ENCODE measurements around the gene TIAM2. TPM values are rescaled to one million over a fixed set of nuclear protein-coding genes. Genes with fewer than 3 reads are reported as not detected.
"Not testable (repeated sequence)": the region's sequence is repeated elsewhere in the genome, so short reads cannot be mapped to it uniquely, and the experiment has no call there.

TIAM2 gene
- total RNA-seq, 2 experiments from 2014 or later: 19.2 to 21.1 TPM

DNA sequence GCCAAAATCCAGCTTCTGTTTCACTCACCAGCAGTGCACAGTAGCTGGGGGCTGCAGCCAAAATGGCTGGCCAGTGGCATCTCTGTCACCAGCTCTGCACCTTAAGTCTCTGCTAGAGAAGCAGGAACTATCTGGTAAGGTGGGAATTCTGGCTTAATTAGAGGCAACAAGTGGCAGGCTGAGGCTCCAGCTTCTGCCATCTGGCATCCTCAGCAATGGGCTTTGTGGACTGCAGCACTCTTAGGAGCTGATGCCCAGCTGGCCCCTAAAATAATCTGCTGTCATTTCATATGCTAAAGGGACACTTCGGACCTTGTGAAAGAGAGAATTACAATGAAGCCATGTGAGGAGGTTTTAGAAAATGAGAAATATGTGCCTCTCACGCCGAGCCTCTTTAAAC is 264.1 kb downstream of the TIAM2 start:
- CTCF ChIA-PET: interaction anchor here (1.6 kb wide), 1 partner anchor 11 kb away, joined by 5 read pairs; no protein-coding TSS in a partner anchor
- POLR2A ChIA-PET: no interaction called here

DNA sequence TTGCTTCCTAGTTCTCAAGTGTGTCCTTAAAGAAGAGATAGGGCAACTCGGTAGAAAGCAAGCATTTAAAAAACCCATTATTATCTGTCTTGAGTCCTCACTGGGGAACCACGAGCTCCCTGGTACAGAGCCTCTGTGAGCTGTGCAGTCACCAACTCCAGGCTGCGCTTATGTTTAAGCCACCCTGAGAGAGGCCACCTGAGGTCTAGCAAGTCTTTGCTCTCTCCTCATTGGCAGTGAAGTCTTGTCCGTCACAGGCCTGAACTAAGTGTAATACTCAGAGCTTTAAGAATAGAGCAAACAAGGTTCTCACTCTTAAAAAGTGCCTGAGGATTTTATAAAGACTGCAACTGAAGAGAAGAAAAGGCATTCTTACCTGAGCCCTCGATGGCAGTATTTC is 264.8 kb downstream of the TIAM2 start:
- CTCF ChIA-PET: no interaction called here
- POLR2A ChIA-PET: interaction anchor here (0.7 kb wide), 1 partner anchor 17 kb away, joined by 3 read pairs; no protein-coding TSS in a partner anchor

DNA sequence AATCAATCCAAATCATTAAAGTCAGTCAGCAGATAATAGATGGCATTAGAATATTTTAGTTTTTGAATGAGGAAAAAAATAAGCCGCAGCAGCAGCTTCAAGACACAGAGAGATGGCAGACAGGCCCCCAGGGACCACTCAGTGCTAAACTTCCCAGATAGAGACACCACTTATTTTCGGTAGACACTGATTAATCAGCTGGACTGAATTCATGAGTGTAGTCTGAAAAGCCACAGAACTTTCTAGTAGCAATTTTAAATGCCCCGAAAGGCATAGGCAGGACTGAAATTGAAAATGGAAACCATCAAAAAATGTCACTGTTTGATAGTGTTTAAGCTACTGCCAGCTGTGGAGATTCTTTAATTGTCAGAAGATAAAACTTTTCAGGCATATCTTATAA is 265.6 kb downstream of the TIAM2 start:
- ChIA-PET CTCF (no interaction called here), POLR2A (no interaction called here)

DNA sequence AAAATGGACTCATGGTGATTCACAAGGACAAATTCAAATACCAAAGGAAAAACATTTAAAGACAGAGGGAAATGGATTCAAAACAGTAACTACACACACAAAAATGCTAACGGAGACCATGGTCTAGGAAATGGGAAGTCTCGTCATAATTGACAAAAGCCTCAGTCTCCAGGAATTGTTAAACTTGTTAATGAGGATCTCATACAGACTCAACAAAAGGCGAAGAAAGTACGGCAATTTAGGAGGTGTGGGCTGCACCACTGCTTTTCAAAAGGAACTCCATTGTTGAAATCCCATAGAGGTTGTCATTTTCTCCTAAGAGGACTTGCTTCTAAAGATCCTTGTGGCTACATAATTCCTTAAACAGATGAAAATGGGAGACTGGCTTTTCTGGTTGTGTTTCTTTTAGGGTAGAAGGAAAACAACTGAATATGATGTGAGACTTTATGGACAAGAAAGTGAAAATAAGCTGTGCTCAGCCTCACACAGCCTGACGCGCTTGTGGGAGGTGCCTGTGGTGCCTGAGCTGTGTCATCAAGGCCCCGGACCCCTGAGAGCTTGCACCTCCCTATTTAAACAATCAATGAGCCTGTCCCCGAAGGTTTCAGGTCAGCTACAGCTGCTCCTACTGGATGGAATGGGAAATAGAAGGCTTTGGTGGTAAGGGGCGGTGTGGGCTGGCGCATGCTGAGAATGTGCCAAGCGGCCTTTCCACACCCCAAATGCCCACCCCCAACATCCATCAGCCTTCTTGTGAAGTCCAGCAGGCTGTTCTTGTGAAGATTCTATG is 266.2 kb downstream of the TIAM2 start:
- ChIA-PET POLR2A (no interaction called here), CTCF (no interaction called here)

DNA sequence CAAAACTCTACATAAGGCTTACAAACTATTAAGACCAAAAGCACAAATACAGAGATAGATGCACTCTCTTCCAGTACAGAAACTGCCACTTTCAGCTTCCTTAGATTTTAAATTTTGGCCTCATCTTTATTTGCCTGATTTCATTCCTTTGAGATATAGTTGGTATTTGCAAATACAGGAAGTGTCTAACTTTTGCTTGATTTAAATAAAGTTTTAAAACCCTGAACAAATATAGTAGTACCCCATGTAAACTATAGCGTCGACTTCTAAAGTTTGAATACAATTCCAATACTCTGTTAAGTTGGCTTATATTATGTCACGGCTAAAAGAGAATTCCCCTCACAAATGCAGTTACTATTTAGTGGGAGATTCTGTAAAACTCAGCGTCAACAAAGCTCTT is 267.5 kb downstream of the TIAM2 start:
- ChIA-PET POLR2A (no interaction called here), CTCF (no interaction called here)

DNA sequence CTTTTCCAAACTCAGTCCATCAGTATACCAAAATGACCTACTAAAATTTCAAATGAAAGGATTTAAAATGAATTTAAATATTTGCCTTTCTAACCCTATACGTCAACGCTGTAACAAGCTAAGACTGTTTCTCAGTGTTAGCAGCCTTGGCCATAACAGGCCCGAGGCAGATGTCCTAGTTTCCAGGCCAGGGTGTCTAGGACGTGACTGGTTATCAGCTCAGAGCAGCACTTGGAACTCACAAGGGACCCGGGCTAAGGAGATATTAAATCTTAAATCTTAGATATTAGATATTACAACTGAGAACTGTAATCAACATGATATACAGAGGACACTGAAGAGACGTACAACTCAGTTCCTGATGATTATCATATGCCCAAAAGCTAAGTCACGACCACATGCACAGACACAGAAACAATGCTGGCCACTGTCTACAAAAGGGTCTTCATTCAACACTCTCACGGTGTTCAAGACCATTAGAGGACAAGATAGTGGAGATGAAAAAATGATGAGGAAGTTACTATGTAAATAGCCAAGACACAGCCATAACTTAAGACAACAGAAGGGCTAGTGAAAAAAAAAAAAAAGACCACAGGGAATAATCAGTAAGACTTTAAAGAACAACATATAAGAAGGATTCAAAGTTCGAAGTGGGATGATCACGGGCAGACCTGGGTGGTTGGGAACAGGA is 268.4 kb downstream of the TIAM2 start, which contains the start of gene CLDN20:
Gene CLDN20 (plus strand): TSS at position 641 of the 691 bp plus-strand sequence. CDS start 11,707 bp downstream, outside the sequence.
- ChIA-PET POLR2A (no interaction called here), CTCF (no interaction called here)

DNA sequence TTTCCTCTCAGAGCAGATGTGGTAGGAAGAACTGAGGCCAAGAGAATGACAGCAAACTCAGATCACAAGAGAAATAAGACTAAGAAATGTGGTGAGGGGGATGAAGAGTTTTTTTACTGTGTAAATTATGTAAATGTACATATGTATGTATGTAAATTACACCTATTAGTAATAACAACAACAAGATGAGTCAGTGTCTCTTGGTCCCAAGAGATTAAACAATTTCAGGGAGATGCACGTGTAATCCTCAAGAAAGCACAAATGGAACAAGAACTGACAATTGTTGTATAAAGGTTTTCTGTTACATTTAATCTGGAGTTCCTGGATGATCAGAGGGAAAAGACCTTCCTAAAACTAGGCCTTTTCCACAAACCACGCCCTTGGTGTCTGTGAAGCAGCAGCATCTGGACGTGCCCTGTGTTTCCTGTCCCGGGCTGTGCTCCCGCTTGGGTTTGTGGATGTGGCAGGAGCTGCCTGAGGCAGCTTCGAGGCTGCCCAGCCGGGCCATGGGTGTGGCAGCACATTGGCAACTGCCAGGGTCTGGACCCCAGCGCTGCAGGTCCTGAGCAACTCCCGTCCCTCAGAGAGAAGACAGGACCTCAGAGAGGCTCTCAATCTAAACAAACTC is 269.7 kb downstream of the TIAM2 start:
- ChIA-PET POLR2A (no interaction called here), CTCF (no interaction called here)

DNA sequence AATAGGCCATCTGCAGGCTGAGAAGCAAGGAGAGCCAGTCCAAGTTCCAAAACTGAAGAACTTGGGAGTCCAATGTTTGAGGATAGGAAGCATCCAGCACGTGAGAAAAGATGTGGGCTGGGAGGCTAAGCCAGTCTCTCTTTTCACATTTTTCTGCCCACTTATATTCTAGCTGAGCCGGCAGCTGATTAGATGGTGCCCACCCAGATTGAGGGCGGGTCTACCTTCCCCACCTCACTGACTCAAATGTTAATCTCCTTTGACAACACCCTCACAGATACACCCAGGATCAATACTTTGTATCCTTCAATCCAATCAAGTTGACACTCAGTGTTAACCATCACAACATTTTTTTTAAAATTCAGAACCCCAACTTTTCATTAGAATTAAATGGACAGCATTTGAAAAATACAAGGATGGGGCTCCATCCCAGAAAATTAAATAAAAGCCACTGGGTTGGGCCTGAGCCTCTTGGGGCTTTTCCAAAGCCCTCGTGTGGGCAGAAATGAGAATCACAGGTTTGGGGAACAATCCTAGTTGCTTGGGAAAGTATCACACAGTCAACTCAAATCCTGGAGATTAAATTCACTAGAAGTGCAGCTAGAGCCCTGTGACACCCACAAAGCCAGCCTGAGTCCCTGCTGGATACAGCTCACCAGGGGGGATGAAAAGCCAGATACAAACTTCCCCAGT is 270.9 kb downstream of the TIAM2 start:
- CTCF ChIA-PET: interaction anchor here (0.6 to 1.3 kb wide), 2 partner anchors 15 to 233 kb away, joined by 3 to 4 read pairs; no protein-coding TSS in a partner anchor

DNA sequence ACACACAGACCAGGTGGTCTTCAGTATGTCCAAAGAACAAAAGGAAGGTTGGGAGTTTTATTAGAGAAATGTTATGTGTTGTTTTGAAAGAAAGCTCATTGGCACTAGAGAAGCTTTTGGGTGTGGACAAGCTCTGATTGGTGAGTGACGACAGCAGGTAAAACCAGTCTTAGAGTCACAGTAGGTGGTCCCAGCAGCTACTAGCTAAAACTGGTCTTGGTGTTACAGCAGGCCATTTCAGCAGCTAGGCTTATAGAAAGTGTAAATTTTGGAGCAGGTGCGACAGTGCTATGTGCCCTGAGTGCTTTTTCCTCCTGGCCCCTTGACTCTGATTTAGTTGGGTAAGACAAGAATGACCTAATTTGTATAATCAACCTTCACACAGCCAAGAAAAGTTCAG is 272.3 kb downstream of the TIAM2 start:
- CTCF ChIA-PET: interaction anchor here (0.9 to 1.3 kb wide), 2 partner anchors 13 to 16 kb away, joined by 4 read pairs; no protein-coding TSS in a partner anchor
- POLR2A ChIA-PET: no interaction called here

More for the DNA sequence above, 270.9 kb downstream of the TIAM2 start:
- POLR2A ChIA-PET: no interaction called here

DNA sequence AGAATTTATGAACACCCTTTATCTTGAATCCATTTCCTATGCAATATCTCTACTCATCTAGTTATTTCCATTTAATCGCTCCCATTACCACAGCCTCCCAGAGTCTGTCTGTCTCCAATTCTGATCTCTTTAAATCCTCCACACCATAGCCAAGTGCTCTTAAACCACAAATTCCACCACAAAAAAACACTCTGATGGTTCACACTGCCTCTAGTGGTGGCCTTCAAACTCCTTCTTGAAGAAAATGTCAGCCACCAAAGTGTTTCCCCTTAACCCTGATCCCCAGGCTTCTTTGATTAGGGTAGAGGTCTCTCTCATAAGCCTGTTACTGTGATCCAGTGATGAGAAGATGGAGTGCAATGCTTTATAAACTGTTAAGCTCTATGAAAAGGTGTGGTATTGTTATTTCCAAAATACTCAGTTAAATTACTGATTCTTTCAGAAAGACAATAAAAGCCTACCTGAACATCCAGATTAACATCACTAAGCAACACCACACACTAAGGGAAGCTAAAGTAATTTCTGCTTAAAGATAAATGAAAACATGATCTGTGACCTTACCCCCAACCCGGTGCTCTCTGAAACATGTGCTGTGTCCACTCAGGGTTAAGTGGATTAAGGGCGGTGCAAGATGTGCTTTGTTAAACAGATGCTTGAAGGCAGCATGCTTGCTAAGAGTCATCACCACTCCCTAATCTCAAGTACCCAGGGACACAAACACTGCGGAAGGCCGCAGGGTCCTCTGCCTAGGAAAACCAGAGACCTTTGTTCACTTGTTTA is 273.2 kb downstream of the TIAM2 start:
- POLR2A ChIA-PET: not testable (repeated sequence)
- CTCF ChIA-PET: interaction anchor here (0.9 kb wide), 1 partner anchor 12 kb away, joined by 4 read pairs; no protein-coding TSS in a partner anchor

DNA sequence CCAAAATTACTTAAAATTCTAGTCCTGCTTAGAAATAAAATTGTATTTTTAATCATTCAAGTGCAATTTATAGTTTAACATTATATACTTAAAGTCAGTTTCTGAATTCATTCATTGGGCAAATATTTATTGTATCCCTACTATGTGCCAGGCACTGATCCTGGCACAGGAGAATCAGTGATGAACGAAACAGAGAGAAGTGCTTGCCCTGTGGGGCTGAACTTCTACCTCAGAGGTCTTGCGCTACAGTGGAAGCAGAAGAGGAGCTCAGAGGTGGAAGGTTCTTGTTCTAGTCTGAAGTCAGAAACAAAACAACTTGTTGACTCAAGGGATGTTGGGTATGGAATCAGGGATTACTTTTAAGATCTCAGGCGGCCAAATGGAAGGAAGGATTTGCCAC is 274.6 kb downstream of the TIAM2 start:
- ChIA-PET CTCF (no interaction called here), POLR2A (no interaction called here)

DNA sequence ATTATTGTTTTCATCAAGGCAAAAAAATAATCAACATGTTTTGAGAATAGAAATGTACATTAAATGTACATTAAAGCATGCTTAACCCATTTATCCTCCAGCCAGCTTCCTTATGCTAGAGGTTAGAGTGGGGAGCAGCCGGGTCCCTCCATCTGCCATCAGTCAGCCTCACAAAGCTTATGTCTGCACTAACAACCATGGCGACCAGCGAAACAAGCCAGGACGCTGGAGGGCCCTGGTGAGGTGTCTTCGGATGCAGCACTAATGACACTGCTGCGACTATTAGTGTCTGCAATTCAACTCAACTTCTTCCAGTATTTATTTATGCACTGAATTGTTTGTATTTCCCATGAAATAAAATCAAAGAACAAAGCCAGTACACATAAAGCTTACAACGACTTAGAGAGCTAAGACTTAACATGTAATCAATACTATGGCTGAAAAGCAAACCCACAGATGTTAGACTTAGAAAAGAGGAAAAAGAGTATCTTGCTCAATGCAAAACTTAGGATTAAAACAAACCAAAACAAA is 275.5 kb downstream of the TIAM2 start:
- ChIA-PET POLR2A (no interaction called here), CTCF (no interaction called here)

DNA sequence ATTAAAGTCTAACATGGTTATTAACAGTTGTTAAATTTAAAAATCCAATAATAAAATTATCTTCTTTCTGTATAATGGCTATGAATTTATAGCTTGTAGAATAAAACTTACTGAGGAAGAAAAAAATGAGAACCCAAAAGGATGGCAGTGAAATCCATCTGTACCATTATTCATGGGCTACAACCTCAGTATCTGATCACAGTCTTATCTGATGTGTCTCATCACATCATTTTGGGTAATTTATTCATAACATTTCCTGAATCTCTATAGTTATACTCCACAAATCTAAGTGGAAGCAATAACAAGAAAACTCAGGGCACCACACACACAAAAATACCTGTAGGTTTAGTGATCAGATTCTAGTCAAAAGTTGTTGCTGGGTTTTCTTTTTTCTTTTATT is 276.0 kb downstream of the TIAM2 start:
- POLR2A ChIA-PET: no interaction called here
- CTCF ChIA-PET: no interaction called here

DNA sequence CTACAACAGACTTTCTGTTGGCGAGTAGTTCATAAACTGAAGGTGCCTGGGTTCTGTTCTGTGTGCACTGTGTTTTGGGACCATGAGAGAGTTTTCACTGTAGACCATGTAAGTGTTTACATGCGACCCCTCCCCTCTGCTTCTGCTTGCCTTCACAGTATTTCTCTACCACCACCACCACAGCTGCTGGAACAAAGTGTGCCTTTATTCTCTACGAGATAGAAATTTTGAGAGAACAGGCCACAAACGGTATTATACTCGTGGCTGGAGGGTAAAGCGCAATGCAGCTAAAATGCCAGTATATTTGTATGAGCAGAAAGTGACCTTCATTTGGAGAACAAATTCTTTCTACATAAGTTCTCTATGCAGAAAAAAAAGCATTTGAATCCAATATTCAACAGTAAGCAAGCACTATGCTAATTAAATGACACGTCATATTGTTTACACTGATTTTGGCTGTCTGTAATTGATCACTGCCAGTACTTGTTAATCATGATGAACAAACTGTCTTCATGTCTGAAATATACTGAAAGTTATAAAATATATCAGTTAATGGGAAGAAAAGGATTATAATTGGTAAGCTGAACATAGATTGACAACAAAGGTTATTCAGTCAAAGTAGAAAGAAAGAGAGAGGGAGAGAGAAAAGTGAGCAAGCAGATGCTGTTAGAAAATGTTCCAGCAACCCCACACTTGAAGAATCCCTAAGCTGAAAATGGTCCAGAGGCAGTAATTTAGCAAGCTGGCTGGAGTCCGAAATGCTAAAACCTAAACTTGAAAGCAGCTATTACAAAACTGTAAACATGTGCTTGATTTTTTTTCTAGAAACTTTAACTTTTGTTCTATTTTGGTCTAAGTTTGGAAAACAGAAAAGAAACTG is 277.5 kb downstream of the TIAM2 start:
- CTCF ChIA-PET: no interaction called here
- POLR2A ChIA-PET: no interaction called here

DNA sequence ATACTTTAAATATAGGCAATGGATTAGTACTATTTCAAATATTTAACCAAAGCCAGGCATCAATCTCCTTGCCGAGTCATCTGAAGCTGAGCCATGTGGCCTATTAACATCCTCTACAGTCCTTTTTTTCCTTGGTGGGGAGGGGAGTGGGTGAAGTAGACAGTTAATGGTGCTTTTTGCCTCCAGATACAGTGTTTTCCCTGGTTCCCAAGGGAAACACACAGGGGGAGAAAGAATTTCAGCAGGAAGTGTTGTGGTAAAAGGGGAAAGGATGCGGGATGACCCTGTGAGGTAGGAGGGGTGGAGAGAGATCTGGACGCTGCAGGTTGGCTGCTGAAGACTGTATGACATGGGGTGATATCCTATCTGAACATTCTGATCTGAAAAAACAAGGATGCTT is 278.3 kb downstream of the TIAM2 start:
- POLR2A ChIA-PET: no interaction called here
- CTCF ChIA-PET: no interaction called here

DNA sequence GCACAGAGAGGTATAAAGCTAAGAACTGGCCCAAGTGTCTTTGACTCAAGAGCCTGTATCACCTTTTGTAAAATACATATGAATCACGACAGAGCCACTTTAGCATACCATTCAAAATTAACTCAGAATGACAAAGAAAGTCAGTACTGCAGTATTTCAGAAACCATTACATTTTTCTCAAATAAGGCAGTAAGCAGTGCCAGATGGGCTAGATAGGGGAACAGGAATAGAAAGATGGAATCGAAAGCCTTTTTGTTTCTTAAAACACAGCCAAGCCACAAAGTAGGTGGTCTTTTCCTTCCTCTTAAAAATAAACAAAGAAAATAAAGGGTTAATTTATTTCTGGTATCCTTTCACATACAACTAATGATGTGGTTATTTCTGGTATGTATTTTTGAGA is 279.0 kb downstream of the TIAM2 start:
- ChIA-PET POLR2A (no interaction called here), CTCF (no interaction called here)

DNA sequence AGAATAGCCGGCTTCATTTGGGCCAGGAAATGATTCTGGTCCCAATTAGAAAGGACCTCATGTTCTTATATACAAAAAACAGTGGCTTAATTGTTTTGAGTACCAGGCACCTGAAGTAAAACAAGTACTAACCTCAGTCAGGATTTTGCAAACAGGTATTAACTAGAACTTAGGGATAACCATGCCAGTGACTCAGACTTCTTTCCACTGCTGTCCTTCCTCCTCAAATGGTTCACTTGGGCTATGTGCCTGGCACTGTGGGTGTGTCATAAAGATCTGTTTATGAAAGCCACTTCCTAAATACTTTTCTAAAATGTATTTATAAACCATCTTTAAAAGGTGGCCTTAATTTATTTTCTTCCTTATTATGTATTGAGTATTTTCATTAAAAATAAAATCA is 279.4 kb downstream of the TIAM2 start:
- POLR2A ChIA-PET: no interaction called here
- CTCF ChIA-PET: no interaction called here

DNA sequence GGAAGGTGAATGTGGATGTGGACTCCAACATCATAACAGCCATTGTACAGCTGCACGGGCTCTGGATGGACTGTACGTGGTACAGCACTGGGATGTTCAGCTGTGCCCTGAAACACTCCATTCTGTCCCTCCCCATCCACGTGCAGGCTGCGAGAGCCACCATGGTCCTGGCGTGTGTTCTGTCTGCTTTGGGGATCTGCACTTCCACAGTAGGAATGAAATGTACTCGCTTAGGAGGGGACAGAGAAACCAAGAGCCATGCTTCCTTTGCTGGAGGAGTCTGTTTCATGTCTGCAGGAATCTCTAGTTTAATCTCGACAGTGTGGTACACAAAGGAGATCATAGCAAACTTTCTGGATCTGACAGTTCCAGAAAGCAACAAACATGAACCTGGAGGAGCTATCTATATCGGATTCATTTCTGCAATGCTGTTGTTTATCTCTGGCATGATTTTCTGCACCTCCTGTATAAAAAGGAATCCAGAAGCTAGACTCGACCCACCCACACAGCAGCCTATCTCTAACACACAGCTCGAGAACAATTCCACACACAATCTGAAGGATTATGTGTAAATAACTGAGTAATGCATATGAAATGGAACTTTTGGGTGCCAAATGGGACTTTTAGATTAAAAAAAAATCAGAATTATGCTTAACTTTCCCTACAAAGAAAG is 280.8 kb downstream of the TIAM2 start:
- ChIA-PET CTCF (interaction anchor here (0.9 kb wide), 1 partner anchor 84 kb away, joined by 3 read pairs; no protein-coding TSS in a partner anchor), POLR2A (no interaction called here)
